K562 (cell line): ENCODE measurements around the gene RGS3.

Experiments
- GATA2 ChIP-seq: sonication (generic); formaldehyde crosslinking; IDR thresholded peaks from 2 replicates; pipeline ENCODE4 v1.4.0; 2020; ENCODE audit warnings: mild to moderate bottlenecking, missing genetic modification reagents
- HNRNPL ChIP-seq: fragments of 200-400 bp; formaldehyde crosslinking; IDR thresholded peaks from 2 replicates; pipeline ENCODE4 v1.6.1; 2017; ENCODE audit warnings: low read depth, mild to moderate bottlenecking, low read length
- KLF1 ChIP-seq: fragments of 450-650 bp; IDR thresholded peaks from 2 replicates; pipeline ENCODE4 v1.6.1; 2016; ENCODE audit warnings: missing genetic modification characterization, missing compliant biosample characterization
- MECOM ChIP-seq: fragments of 250-450 bp; sonication (Bioruptor Pico); IDR thresholded peaks from 2 replicates; pipeline ENCODE4 v1.8.0; 2022; ENCODE audit warnings: inconsistent platforms
- MXI1 ChIP-seq: IDR thresholded peaks from 2 replicates; pipeline ENCODE4 v1.6.1; 2011; ENCODE audit warnings: low read depth, mild to moderate bottlenecking, improper control_type of control experiment, low read length
- POLR2AphosphoS5 ChIP-seq: IDR thresholded peaks from 2 replicates; pipeline ENCODE4 v1.6.1; 2011; ENCODE audit warnings: mild to moderate bottlenecking, low read depth, low read length, moderate library complexity; ENCODE audit not compliant: control insufficient read depth, insufficient read depth
- ZNF431 ChIP-seq: sonication (generic); formaldehyde crosslinking; IDR thresholded peaks from 2 replicates; pipeline ENCODE4 v1.8.0; 2022; ENCODE audit warnings: mild to moderate bottlenecking, missing genetic modification reagents
- TF ChIP-seq, protein P1 (sequence below): fragments of 250-450 bp; sonication (Bioruptor Pico); IDR thresholded peaks from 2 replicates; pipeline ENCODE4 v1.8.0; 2022; ENCODE audit warnings: moderate library complexity, mild to moderate bottlenecking, inconsistent platforms
- TF ChIP-seq, protein P2 (sequence below): IDR thresholded peaks from 3 replicates; pipeline ENCODE4 v1.6.1; 2011; ENCODE audit warnings: borderline replicate concordance, mild to moderate bottlenecking, moderate library complexity; ENCODE audit not compliant: insufficient read length; ENCODE audit errors: extremely low read depth
- TF ChIP-seq, protein P3 (sequence below), 2 experiments: fragments of 200-800 bp in 1 of 2; sonication (Bioruptor generic) in 1 of 2; sonication (generic) in 1 of 2; formaldehyde crosslinking in 1 of 2; IDR thresholded peaks in 1 of 2; conservative IDR thresholded peaks in 1 of 2; 2 replicates each; pipeline versions ENCODE4 v1.5.0 to v1.6.1; 2016 to 2020; ENCODE audit warnings: missing compliant biosample characterization in 1 of 2, missing genetic modification characterization in 1 of 2, missing genetic modification reagents in 1 of 2
- TF ChIP-seq, protein P4 (sequence below): sonication (generic); formaldehyde crosslinking; IDR thresholded peaks from 2 replicates; pipeline ENCODE4 v1.8.0; 2022; ENCODE audit warnings: mild to moderate bottlenecking, missing genetic modification reagents, borderline replicate concordance

DNA sequence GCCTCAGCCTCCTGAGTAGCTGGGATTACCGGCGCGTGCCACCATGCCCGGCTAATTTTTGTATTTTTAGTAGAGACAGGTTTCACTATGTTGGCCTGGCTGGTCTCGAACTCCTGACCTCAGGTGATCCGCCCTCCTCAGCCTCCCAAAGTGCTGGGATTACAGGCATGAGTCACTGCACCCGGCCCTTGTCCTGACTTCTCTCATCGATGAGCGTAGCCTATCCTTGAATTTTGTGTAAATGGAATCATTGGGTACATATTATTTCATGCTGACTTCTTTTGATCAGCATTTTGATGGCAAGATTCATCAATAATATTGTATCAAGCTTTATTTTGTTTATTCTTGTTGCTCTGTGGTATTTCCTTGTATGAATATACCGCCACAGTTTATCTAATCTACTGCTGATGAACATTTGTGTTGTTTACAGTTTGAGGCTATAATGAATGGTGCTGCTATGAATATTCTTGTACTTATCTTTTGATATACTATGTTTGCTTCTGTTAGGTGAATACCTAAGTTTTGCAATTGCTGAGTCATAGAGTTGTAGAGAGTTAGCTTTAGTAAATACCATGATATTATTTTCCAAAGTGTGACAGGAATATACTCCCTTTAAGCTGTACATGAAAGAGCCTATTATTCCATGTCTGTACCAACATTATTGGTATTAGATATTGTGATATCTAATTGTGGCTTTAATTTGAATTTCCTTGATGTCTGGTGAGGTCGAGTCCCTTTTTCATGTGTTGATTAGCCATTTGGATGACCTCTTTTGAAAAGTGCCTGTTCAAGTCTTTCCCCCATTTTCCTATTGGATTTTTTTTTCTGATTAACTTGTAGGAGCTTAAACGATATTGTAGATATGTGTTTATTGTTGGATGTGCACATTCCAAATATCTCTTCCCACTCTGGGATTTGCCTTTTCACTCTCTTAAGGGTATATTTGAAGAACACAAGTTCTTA lies 107.5 kb downstream of the RGS3 start:
- TF ChIP-seq HNRNPL (no peak), MECOM (no peak), KLF1 (no peak), MXI1 (no peak), GATA2 (CRISPR knock-in tag) (no peak), ZNF431 (CRISPR knock-in tag) (no peak), POLR2AphosphoS5 (no peak)
- TF ChIP-seq, protein P1, sequence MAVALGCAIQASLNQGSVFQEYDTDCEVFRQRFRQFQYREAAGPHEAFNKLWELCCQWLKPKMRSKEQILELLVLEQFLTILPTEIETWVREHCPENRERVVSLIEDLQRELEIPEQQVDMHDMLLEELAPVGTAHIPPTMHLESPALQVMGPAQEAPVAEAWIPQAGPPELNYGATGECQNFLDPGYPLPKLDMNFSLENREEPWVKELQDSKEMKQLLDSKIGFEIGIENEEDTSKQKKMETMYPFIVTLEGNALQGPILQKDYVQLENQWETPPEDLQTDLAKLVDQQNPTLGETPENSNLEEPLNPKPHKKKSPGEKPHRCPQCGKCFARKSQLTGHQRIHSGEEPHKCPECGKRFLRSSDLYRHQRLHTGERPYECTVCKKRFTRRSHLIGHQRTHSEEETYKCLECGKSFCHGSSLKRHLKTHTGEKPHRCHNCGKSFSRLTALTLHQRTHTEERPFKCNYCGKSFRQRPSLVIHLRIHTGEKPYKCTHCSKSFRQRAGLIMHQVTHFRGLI (CRISPR knock-in tag), result no peak
- TF ChIP-seq, protein P2, sequence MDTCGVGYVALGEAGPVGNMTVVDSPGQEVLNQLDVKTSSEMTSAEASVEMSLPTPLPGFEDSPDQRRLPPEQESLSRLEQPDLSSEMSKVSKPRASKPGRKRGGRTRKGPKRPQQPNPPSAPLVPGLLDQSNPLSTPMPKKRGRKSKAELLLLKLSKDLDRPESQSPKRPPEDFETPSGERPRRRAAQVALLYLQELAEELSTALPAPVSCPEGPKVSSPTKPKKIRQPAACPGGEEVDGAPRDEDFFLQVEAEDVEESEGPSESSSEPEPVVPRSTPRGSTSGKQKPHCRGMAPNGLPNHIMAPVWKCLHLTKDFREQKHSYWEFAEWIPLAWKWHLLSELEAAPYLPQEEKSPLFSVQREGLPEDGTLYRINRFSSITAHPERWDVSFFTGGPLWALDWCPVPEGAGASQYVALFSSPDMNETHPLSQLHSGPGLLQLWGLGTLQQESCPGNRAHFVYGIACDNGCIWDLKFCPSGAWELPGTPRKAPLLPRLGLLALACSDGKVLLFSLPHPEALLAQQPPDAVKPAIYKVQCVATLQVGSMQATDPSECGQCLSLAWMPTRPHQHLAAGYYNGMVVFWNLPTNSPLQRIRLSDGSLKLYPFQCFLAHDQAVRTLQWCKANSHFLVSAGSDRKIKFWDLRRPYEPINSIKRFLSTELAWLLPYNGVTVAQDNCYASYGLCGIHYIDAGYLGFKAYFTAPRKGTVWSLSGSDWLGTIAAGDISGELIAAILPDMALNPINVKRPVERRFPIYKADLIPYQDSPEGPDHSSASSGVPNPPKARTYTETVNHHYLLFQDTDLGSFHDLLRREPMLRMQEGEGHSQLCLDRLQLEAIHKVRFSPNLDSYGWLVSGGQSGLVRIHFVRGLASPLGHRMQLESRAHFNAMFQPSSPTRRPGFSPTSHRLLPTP, result no peak
- TF ChIP-seq, protein P3, sequence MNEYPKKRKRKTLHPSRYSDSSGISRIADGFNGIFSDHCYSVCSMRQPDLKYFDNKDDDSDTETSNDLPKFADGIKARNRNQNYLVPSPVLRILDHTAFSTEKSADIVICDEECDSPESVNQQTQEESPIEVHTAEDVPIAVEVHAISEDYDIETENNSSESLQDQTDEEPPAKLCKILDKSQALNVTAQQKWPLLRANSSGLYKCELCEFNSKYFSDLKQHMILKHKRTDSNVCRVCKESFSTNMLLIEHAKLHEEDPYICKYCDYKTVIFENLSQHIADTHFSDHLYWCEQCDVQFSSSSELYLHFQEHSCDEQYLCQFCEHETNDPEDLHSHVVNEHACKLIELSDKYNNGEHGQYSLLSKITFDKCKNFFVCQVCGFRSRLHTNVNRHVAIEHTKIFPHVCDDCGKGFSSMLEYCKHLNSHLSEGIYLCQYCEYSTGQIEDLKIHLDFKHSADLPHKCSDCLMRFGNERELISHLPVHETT (CRISPR knock-in tag; conservative IDR thresholded peaks at IDR 0.05 in 1 of 2, IDR thresholded peaks at IDR 0.05 in 1 of 2), result no peak
- TF ChIP-seq, protein P4, sequence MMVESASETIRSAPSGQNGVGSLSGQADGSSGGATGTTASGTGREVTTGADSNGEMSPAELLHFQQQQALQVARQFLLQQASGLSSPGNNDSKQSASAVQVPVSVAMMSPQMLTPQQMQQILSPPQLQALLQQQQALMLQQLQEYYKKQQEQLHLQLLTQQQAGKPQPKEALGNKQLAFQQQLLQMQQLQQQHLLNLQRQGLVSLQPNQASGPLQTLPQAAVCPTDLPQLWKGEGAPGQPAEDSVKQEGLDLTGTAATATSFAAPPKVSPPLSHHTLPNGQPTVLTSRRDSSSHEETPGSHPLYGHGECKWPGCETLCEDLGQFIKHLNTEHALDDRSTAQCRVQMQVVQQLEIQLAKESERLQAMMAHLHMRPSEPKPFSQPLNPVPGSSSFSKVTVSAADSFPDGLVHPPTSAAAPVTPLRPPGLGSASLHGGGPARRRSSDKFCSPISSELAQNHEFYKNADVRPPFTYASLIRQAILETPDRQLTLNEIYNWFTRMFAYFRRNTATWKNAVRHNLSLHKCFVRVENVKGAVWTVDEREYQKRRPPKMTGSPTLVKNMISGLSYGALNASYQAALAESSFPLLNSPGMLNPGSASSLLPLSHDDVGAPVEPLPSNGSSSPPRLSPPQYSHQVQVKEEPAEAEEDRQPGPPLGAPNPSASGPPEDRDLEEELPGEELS (CRISPR knock-in tag), result no peak
